ENCODE data around the gene PTPRJ.

- no peak for TF ChIP-seq CTCF (IDR thresholded peaks at IDR 0.05)
- TF ChIP-seq POLR2A (IDR thresholded peaks at IDR 0.05), result no peak
Observed at GRCh38 chr11:48108231-48109045, 128.1 kb downstream of the PTPRJ start.
